K562 (cell line): ENCODE data around the gene MMP23B. TPM values are rescaled to one million over a fixed set of nuclear protein-coding genes. Genes with fewer than 3 reads are reported as not detected.

Experiments used
- ATAC-seq: fragments of 200-7000 bp; cut with Tn5 transposase; 3 replicates; pipeline ENCODE4 v1.9.1; 2020; ENCODE audit warnings: moderate library complexity
- BruUV-seq: library from RNA; stranded (reverse); fragments of 400-500 nt; replicated peaks from 2 replicates; lab custom pipeline; 2021; lab: Mats Ljungman, UMichigan
- CTCF ChIA-PET: fragments of 300-600 bp; formaldehyde crosslinking; extraction: SDS; loops from one replicate; lab custom pipeline; 2021; ENCODE audit warnings: low intra/inter-chr PET ratio; lab: Yijun Ruan, JAX
- POLR2A ChIA-PET: fragments of 300-600, 350-650 bp; sonication (Branson Sonifier 250); formaldehyde crosslinking; extraction: SDS; loops from one replicate; lab custom pipeline; 2021; ENCODE audit warnings: antibody characterized with exemption, inconsistent platforms; lab: Yijun Ruan, JAX
- DNase-seq, 4 experiments: peaks; one replicate each; pipeline versions ENCODE4 v3.0.0 to v3.0.0-alpha.2; 2011 to 2018; ENCODE audit warnings: low spot score in 3 of 4, mixed read lengths in 3 of 4; ENCODE audit errors: extremely low read depth in 1 of 4
- FAIRE-seq: peaks from 2 replicates; lab custom pipeline; 2011; peaks lifted over from hg19 to GRCh38; lab: Jason Lieb, UNC
- H2AFZ ChIP-seq: 2 replicates; pipeline ENCODE4 v1.6.0; 2011; ENCODE audit warnings: low read depth, low read length, control low read depth, inconsistent platforms
- H3K27ac ChIP-seq: fragments of 200-600 bp; 3 replicates; pipeline ENCODE4 v1.8.0; 2011; ENCODE audit warnings: low read depth, mild to moderate bottlenecking, control low read depth, inconsistent platforms, low read length, moderate library complexity, mixed read lengths; ENCODE audit errors: extremely low read depth
- H3K27me3 ChIP-seq, 2 experiments: fragments of 300-600 bp in 1 of 2; 2 replicates in 1 of 2; 3 replicates in 1 of 2; pipeline versions ENCODE4 v1.6.0 to v1.8.0; 2011; ENCODE audit warnings: inconsistent platforms in 2 of 2, low read length in 2 of 2, mild to moderate bottlenecking in 1 of 2, mixed read lengths in 1 of 2, moderate library complexity in 1 of 2; ENCODE audit not compliant: control insufficient read depth in 2 of 2, insufficient read depth in 2 of 2
- H3K36me3 ChIP-seq: fragments of 300-600 bp; 3 replicates; pipeline ENCODE4 v1.8.0; 2011; ENCODE audit warnings: mild to moderate bottlenecking, low read length, inconsistent platforms; ENCODE audit not compliant: control insufficient read depth, insufficient read depth
- H3K4me1 ChIP-seq, 2 experiments: fragments of 200-600 bp in 1 of 2; replicated peaks in 1 of 2; 2 replicates in 1 of 2; 3 replicates in 1 of 2; pipeline versions ENCODE4 v1.5.1 to v1.8.0; 2011; ENCODE audit warnings: inconsistent platforms in 2 of 2, low read length in 2 of 2, mild to moderate bottlenecking in 1 of 2, mixed read lengths in 1 of 2, moderate library complexity in 1 of 2; ENCODE audit not compliant: control insufficient read depth in 2 of 2, insufficient read depth in 2 of 2
- H3K4me2 ChIP-seq: 2 replicates; pipeline ENCODE4 v1.6.1; 2011; ENCODE audit warnings: low read length, control low read depth, inconsistent platforms, mixed read lengths; ENCODE audit not compliant: insufficient read depth
- H3K4me3 ChIP-seq: fragments of 200-600 bp; sonication (generic), shearing (Covaris generic); 2 replicates; pipeline ENCODE4 v1.5.1; 2016; ENCODE audit warnings: control low read depth, inconsistent platforms
- H3K79me2 ChIP-seq: fragments of 200-600 bp; 3 replicates; pipeline ENCODE4 v1.8.0; 2011; ENCODE audit warnings: low read length, inconsistent platforms; ENCODE audit not compliant: control insufficient read depth, insufficient read depth
- H3K9ac ChIP-seq, 2 experiments: 2 replicates each; pipeline versions ENCODE4 v1.6.0 to v1.6.1; 2011; ENCODE audit warnings: low read depth in 2 of 2, low read length in 2 of 2, control low read depth in 1 of 2, inconsistent platforms in 1 of 2, mild to moderate bottlenecking in 1 of 2, mixed read lengths in 1 of 2; ENCODE audit not compliant: insufficient read depth in 1 of 2
- H3K9me1 ChIP-seq: one replicate; pipeline ENCODE4 v1.6.0; 2011; ENCODE audit warnings: inconsistent platforms, mild to moderate bottlenecking, low read length, moderate library complexity; ENCODE audit not compliant: control insufficient read depth, insufficient read depth
- H3K9me3 ChIP-seq: replicated peaks from 2 replicates; pipeline ENCODE4 v1.5.1; 2011; ENCODE audit warnings: low read depth, low read length, inconsistent platforms; ENCODE audit not compliant: control insufficient read depth, insufficient read depth
- H4K20me1 ChIP-seq: replicated peaks from 2 replicates; pipeline ENCODE4 v1.6.1; 2011; ENCODE audit warnings: low read length, inconsistent platforms, mixed read lengths; ENCODE audit not compliant: control insufficient read depth, insufficient read depth
- E4F1 ChIP-seq: fragments of 250-450 bp; sonication (Bioruptor Pico); IDR thresholded peaks from 2 replicates; pipeline ENCODE4 v1.5.0; 2021; ENCODE audit warnings: mild to moderate bottlenecking, borderline replicate concordance
- FIP1L1 ChIP-seq: fragments of 200-400 bp; formaldehyde crosslinking; IDR thresholded peaks from 2 replicates; pipeline ENCODE4 v1.6.1; 2018; ENCODE audit warnings: mild to moderate bottlenecking, low read depth, low read length; ENCODE audit not compliant: poor library complexity, severe bottlenecking
- HNRNPLL ChIP-seq: fragments of 200-400 bp; formaldehyde crosslinking; IDR thresholded peaks from 2 replicates; pipeline ENCODE4 v1.6.1; 2017; ENCODE audit warnings: low read length, low read depth, mild to moderate bottlenecking; ENCODE audit not compliant: poor library complexity, severe bottlenecking
- JUND ChIP-seq, 2 experiments: IDR thresholded peaks; 2 replicates in 1 of 2; 3 replicates in 1 of 2; pipeline ENCODE4 v1.6.1; 2011; ENCODE audit warnings: borderline replicate concordance in 2 of 2, low read depth in 2 of 2, low read length in 2 of 2, improper control_type of control experiment in 1 of 2, missing biosample characterization in 1 of 2, missing genetic modification characterization in 1 of 2, missing genetic modification reagents in 1 of 2
- KLF6 ChIP-seq: fragments of 250-450 bp; sonication (Bioruptor Pico); IDR thresholded peaks from 2 replicates; pipeline ENCODE4 v1.4.0; 2020; ENCODE audit warnings: mild to moderate bottlenecking, moderate library complexity, borderline replicate concordance
- NR3C1 ChIP-seq: sonication (generic); formaldehyde crosslinking; IDR thresholded peaks from 2 replicates; pipeline ENCODE4 v1.8.1; 2022; ENCODE audit warnings: missing genetic modification reagents
- POLR2H ChIP-seq: IDR thresholded peaks from 2 replicates; pipeline ENCODE4 v1.6.1; 2016; ENCODE audit warnings: missing genetic modification characterization, low read depth, mild to moderate bottlenecking, control low read depth, missing compliant biosample characterization, moderate library complexity
- PREB ChIP-seq: sonication (generic); formaldehyde crosslinking; IDR thresholded peaks from 2 replicates; pipeline ENCODE4 v1.8.1; 2023; ENCODE audit warnings: mild to moderate bottlenecking, missing genetic modification reagents
- RB1 ChIP-seq: fragments of 450-650 bp; IDR thresholded peaks from 2 replicates; pipeline ENCODE4 v1.6.1; 2017; ENCODE audit warnings: low read depth, mild to moderate bottlenecking
- RFX7 ChIP-seq: fragments of 250-450 bp; sonication (Bioruptor Pico); IDR thresholded peaks from 2 replicates; pipeline ENCODE4 v1.5.1; 2021; ENCODE audit warnings: mild to moderate bottlenecking
- SREBF2 ChIP-seq: sonication (generic); formaldehyde crosslinking; IDR thresholded peaks from 2 replicates; pipeline ENCODE4 v1.4.0; 2020; ENCODE audit warnings: mild to moderate bottlenecking, missing genetic modification reagents
- SRSF1 ChIP-seq: fragments of 200-400 bp; formaldehyde crosslinking; IDR thresholded peaks from 2 replicates; pipeline ENCODE4 v1.6.1; 2017; ENCODE audit warnings: mild to moderate bottlenecking, low read depth, low read length, moderate library complexity
- TBP ChIP-seq: optimal IDR thresholded peaks from 2 replicates; pipeline ENCODE3; 2011; ENCODE audit warnings: low read depth, low read length, improper control_type of control experiment
- TCF15 ChIP-seq: fragments of 250-450 bp; sonication (Bioruptor Pico); IDR thresholded peaks from 2 replicates; pipeline ENCODE4 v1.8.0; 2022; ENCODE audit warnings: moderate library complexity, mild to moderate bottlenecking, inconsistent platforms
- ZNF384 ChIP-seq: IDR thresholded peaks from 2 replicates; pipeline ENCODE4 v1.6.1; 2012; ENCODE audit warnings: low read depth, low read length, improper control_type of control experiment
- WGBS: fragments of 100-300 bp; shearing (Covaris generic); methylation state at CpG from one replicate; pipeline ENCODE4 v1.1.6; 2016; ENCODE audit warnings: low coverage, mixed read lengths; ENCODE audit not compliant: insufficient coverage; ENCODE audit errors: missing lambda C conversion rate; 5-methylcytosine and 5-hydroxymethylcytosine counted together
- in situ Hi-C: fragments of 300-500 bp; cut with MboI; formaldehyde crosslinking; loops from 4 replicates; pipeline ENCODE4 v1.15.0; 2018; ENCODE audit warnings: inconsistent platforms, mixed read lengths
- intact Hi-C: fragments of 100-400 bp; cut with micrococcal nuclease; formaldehyde crosslinking; loops from 2 replicates; pipeline ENCODE4 v1.14.2; 2022
- polyA plus RNA-seq, 8 experiments: library from polyadenylated mRNA; depleted of rRNA in 4 of 8; stranded (reverse) in 5 of 8; unstranded in 3 of 8; fragments of >200 nt; fragmentation: Nextera tagmentation in 2 of 8; fragmentation: Illumina TruSeq in 1 of 8; extraction: Ambion mirVana in 2 of 8; extraction: Trizol in 1 of 8; gene quantifications; 2 replicates each; pipeline versions ENCODE4 v1.2.1 to v1.2.3, GENCODE V29; 2011 to 2014; ENCODE audit warnings: inconsistent platforms in 1 of 8, missing spikeins in 1 of 8
- total RNA-seq, 7 experiments: library from RNA; depleted of rRNA in 6 of 7; stranded (reverse); fragments of >200 nt in 6 of 7; fragmentation: Illumina TruSeq in 2 of 7; extraction: Trizol in 2 of 7; gene quantifications; 2 replicates each; pipeline versions ENCODE4 v1.2.1 to v1.2.3, GENCODE V29; 2011 to 2021; ENCODE audit warnings: low replicate concordance in 1 of 7
- TF ChIP-seq, protein P1 (sequence below): fragments of 250-450 bp; sonication (Bioruptor Pico); IDR thresholded peaks from 2 replicates; pipeline ENCODE4 v1.8.0; 2022; ENCODE audit warnings: inconsistent platforms

MMP23B gene
- total and polyA plus RNA-seq, 9 of the 15 experiments (the other 6 are each of a cell fraction or from before 2014, with no cell fraction given), result 0.28 to 1.2 (median 0.41) TPM; not detected in 5

GRCh38 chr1:1605034-1605591 is 26.9 kb upstream of the MMP23B start:
- Histone ChIP-seq H3K36me3 (no peaks in the 10 kb centered on the region), H3K4me3 (no peak overlapping the region), H4K20me1 (no peaks in the 10 kb centered on the region; the same call in 1 of the 2 replicates), H3K9ac (no peak overlapping the region; a peak in 1 of 4 replicates), H3K9me1 (no peaks in the 10 kb centered on the region), H2AFZ (no peak overlapping the region), H3K4me2 (no peak overlapping the region), H3K27ac (no peak overlapping the region), H3K4me1 (peaks cover 12 to 68% of the 10 kb centered on the region in 2 experiments; a peak in 4 of 5 replicates), H3K79me2 (no peaks in the 10 kb centered on the region; the same call in 2 of the 3 replicates), H3K27me3 (no peaks in the 10 kb centered on the region), H3K9me3 (no peaks in the 10 kb centered on the region)
- in situ Hi-C loops (no loop called here), intact Hi-C loops (no loop called here)
- FAIRE-seq (no peak), ATAC-seq (no peak; the same call in 2 of the 3 replicates), DNase-seq (no peak)
- WGBS, result 46% methylated on average over 13 of the region's 14 CpGs
- POLR2A ChIA-PET, result interaction anchor here (0.6 to 5.9 kb wide), 2 partner anchors 9 to 14 kb away, joined by 4 to 61 read pairs; partner anchors contain the start of gene MIB2
- CTCF ChIA-PET, result no interaction called here
- BruUV-seq, result no TSS peak
- TF ChIP-seq POLR2H, result no peak
- no peak for TF ChIP-seq E4F1 (CRISPR knock-in tag)
- TF ChIP-seq SRSF1, result no peak
- no peak for TF ChIP-seq PREB
- no peak for TF ChIP-seq FIP1L1
- TF ChIP-seq SREBF2, result no peak
- no peak for TF ChIP-seq NR3C1 (CRISPR knock-in tag)
- TF ChIP-seq RB1, result no peak
- no peak for TF ChIP-seq ZNF384
- TF ChIP-seq JUND (IDR thresholded peaks at IDR 0.05; ENCODE audit: borderline replicate concordance, low read depth, low read length), result no peak
- no peak for TF ChIP-seq JUND (tag; IDR thresholded peaks at IDR 0.05; ENCODE audit: borderline replicate concordance, low read depth, low read length)
- no peak for TF ChIP-seq KLF6 (CRISPR knock-in tag)
- no peak for TF ChIP-seq RFX7
- no peak for TF ChIP-seq TBP
- TF ChIP-seq TCF15, result no peak
- TF ChIP-seq, protein P1, sequence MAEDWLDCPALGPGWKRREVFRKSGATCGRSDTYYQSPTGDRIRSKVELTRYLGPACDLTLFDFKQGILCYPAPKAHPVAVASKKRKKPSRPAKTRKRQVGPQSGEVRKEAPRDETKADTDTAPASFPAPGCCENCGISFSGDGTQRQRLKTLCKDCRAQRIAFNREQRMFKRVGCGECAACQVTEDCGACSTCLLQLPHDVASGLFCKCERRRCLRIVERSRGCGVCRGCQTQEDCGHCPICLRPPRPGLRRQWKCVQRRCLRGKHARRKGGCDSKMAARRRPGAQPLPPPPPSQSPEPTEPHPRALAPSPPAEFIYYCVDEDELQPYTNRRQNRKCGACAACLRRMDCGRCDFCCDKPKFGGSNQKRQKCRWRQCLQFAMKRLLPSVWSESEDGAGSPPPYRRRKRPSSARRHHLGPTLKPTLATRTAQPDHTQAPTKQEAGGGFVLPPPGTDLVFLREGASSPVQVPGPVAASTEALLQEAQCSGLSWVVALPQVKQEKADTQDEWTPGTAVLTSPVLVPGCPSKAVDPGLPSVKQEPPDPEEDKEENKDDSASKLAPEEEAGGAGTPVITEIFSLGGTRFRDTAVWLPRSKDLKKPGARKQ (CRISPR knock-in tag), result no peak
- TF ChIP-seq HNRNPLL, result no peak
